Vagina (tissue), 2 donors: Measurements from ENCODE around the gene FRS2. TPM values are rescaled to one million over a fixed set of nuclear protein-coding genes. Genes with fewer than 3 reads are reported as not detected.

Experiments used
- DNase-seq, 2 donors: peaks; one replicate each; pipeline ENCODE4 v3.0.0-alpha.2; 2017; ENCODE audit errors: extremely low spot score in 2 of 2
- H3K27ac ChIP-seq: fragments of 200-600 bp; sonication (generic); one replicate; pipeline ENCODE4 v1.5.1; 2019
- H3K27me3 ChIP-seq: fragments of 200-600 bp; sonication (generic); one replicate; pipeline ENCODE4 v1.5.1; 2019
- H3K36me3 ChIP-seq, 2 donors: fragments of 200-600 bp; sonication (generic); one replicate each; pipeline ENCODE4 v1.5.1; 2017 to 2019
- H3K4me1 ChIP-seq: fragments of 200-600 bp; sonication (generic); one replicate; pipeline ENCODE4 v1.5.1; 2019
- H3K4me3 ChIP-seq, 2 donors: fragments of 200-600 bp; sonication (generic); 1 replicate in 1 of 2; 2 replicates in 1 of 2; pipeline ENCODE4 v1.5.1; 2016 to 2019
- H3K9me3 ChIP-seq: fragments of 200-600 bp; sonication (generic); one replicate; pipeline ENCODE4 v1.5.1; 2019
- CTCF ChIP-seq, 3 experiments: fragments of 450-650 bp in 2 of 3; fragments of 200-600 bp in 1 of 3; sonication (generic) in 1 of 3; IDR thresholded peaks; one replicate each; pipeline ENCODE4 v1.5.1; 2017 to 2019; ENCODE audit warnings: antibody characterized with exemption in 3 of 3, mild to moderate bottlenecking in 2 of 3, moderate library complexity in 2 of 3
- POLR2A ChIP-seq, 2 donors: fragments of 450-650 bp; IDR thresholded peaks; one replicate each; pipeline ENCODE4 v1.6.1; 2017; ENCODE audit warnings: antibody characterized with exemption in 2 of 2, mild to moderate bottlenecking in 2 of 2, moderate library complexity in 2 of 2
- POLR2AphosphoS5 ChIP-seq, 2 donors: sonication (generic); formaldehyde crosslinking; IDR thresholded peaks; one replicate each; pipeline ENCODE4 v1.9.0; 2017; ENCODE audit warnings: antibody characterized with exemption in 2 of 2, mild to moderate bottlenecking in 2 of 2, low read depth in 1 of 2; ENCODE audit not compliant: insufficient read depth in 1 of 2
- intact Hi-C: fragments of 100-400 bp; cut with DNase I; formaldehyde crosslinking; loops from one replicate; pipeline ENCODE4 v1.15.1; 2023
- total RNA-seq: library from RNA; depleted of rRNA; stranded (reverse); fragments of >200 nt; gene quantifications from one replicate; pipeline ENCODE4 v1.2.3, GENCODE V29; 2016

The FRS2 gene
- total RNA-seq, 1 donor from 2014 or later, result 44.0 TPM

GRCh38 chr12:69556383-69556782 lies 86.2 kb downstream of the FRS2 start:
- H3K36me3 ChIP-seq, result no peaks in the 10 kb centered on the region
- H3K4me3 ChIP-seq, result no peak overlapping the region
- TF ChIP-seq POLR2A (IDR thresholded peaks at IDR 0.05), result no peak
- TF ChIP-seq CTCF (IDR thresholded peaks at IDR 0.05), result no peak
- TF ChIP-seq POLR2AphosphoS5 (IDR thresholded peaks at IDR 0.05; ENCODE audit: insufficient read depth in 1 of 2, low read depth in 1 of 2), result no peak
- DNase-seq, result no peak
- no peak overlapping the region for H3K27ac ChIP-seq
- H3K4me1 ChIP-seq, result peaks cover 14% of the 10 kb centered on the region
- H3K9me3 ChIP-seq, result no peaks in the 10 kb centered on the region
- intact Hi-C loops, result no loop called here
- no peaks in the 10 kb centered on the region for H3K27me3 ChIP-seq

GRCh38 chr12:69563166-69563762 lies 93.1 kb downstream of the FRS2 start:
- Histone ChIP-seq H3K36me3 (peaks cover 0 to 13% of the 10 kb centered on the region in 2 donors), H3K27me3 (no peaks in the 10 kb centered on the region), H3K27ac (no peak overlapping the region), H3K9me3 (no peaks in the 10 kb centered on the region), H3K4me3 (no peak overlapping the region), H3K4me1 (peaks cover 2% of the 10 kb centered on the region)
- no peak for DNase-seq
- TF ChIP-seq CTCF (IDR thresholded peaks at IDR 0.05) (no peak), POLR2AphosphoS5 (IDR thresholded peaks at IDR 0.05; ENCODE audit: insufficient read depth in 1 of 2, low read depth in 1 of 2) (no peak), POLR2A (IDR thresholded peaks at IDR 0.05) (no peak)
- intact Hi-C loops, result no loop called here

GRCh38 chr12:69566603-69567002 lies 96.4 kb downstream of the FRS2 start:
- peaks cover 0 to 24% of the 10 kb centered on the region in 2 donors for H3K36me3 ChIP-seq
- H3K27ac ChIP-seq, result no peak overlapping the region
- no peak for DNase-seq
- no peaks in the 10 kb centered on the region for H3K9me3 ChIP-seq
- H3K4me3 ChIP-seq, result no peak overlapping the region
- no peaks in the 10 kb centered on the region for H3K27me3 ChIP-seq
- TF ChIP-seq POLR2A (IDR thresholded peaks at IDR 0.05), result no peak
- H3K4me1 ChIP-seq, result no peaks in the 10 kb centered on the region
- intact Hi-C loops, result no loop called here

GRCh38 chr12:69569236-69569635 lies 99.0 kb downstream of the FRS2 start:
- Histone ChIP-seq H3K36me3 (peaks cover 0 to 31% of the 10 kb centered on the region in 2 donors), H3K27me3 (no peaks in the 10 kb centered on the region), H3K27ac (no peak overlapping the region), H3K9me3 (no peaks in the 10 kb centered on the region), H3K4me3 (no peak overlapping the region), H3K4me1 (no peaks in the 10 kb centered on the region)
- DNase-seq, result no peak
- TF ChIP-seq CTCF (IDR thresholded peaks at IDR 0.05), result no peak
- TF ChIP-seq POLR2AphosphoS5 (IDR thresholded peaks at IDR 0.05; ENCODE audit: insufficient read depth in 1 of 2, low read depth in 1 of 2), result no peak
- TF ChIP-seq POLR2A (IDR thresholded peaks at IDR 0.05), result no peak
- intact Hi-C loops, result no loop called here

GRCh38 chr12:69570000-69570516 lies 99.9 kb downstream of the FRS2 start:
- intact Hi-C loops, result loop anchor here (10.0 kb wide), 1 partner anchor 155 kb away; no protein-coding TSS in a partner anchor
- Histone ChIP-seq H3K4me3 (no peak overlapping the region), H3K36me3 (peaks cover 0 to 39% of the 10 kb centered on the region in 2 donors), H3K9me3 (no peaks in the 10 kb centered on the region), H3K4me1 (no peaks in the 10 kb centered on the region), H3K27ac (no peak overlapping the region), H3K27me3 (no peaks in the 10 kb centered on the region)
- DNase-seq, result no peak
- no peak for TF ChIP-seq CTCF (IDR thresholded peaks at IDR 0.05)
- TF ChIP-seq POLR2AphosphoS5 (IDR thresholded peaks at IDR 0.05; ENCODE audit: insufficient read depth in 1 of 2, low read depth in 1 of 2), result no peak
- no peak for TF ChIP-seq POLR2A (IDR thresholded peaks at IDR 0.05)
